HCT116 (cell line): ENCODE results near the gene PTX4.

Source experiments
- CEBPB ChIP-seq: IDR thresholded peaks from 2 replicates; pipeline ENCODE4 v1.6.1; 2012; ENCODE audit warnings: low read depth
- EZH2 ChIP-seq: fragments of 200-600 bp; sonication (generic); IDR thresholded peaks from 2 replicates; pipeline ENCODE4 v1.6.1; 2017; ENCODE audit warnings: antibody characterized with exemption, mixed run types
- EZH2phosphoT487 ChIP-seq: fragments of 200-600 bp; IDR thresholded peaks from 2 replicates; pipeline ENCODE4 v1.6.1; 2018; ENCODE audit warnings: antibody characterized with exemption, borderline replicate concordance
- JUND ChIP-seq: IDR thresholded peaks from 2 replicates; pipeline ENCODE4 v1.6.1; 2012
- POLR2A ChIP-seq: IDR thresholded peaks from 2 replicates; pipeline ENCODE4 v1.7.0; 2011; ENCODE audit warnings: borderline replicate concordance; ENCODE audit not compliant: insufficient read depth, insufficient read length; ENCODE audit errors: extremely low read depth
- POLR2AphosphoS5 ChIP-seq: IDR thresholded peaks from 2 replicates; pipeline ENCODE4 v1.6.1; 2011; ENCODE audit warnings: mild to moderate bottlenecking, low read depth, low read length, moderate library complexity
- TF ChIP-seq, protein P1 (sequence below), 3 experiments: fragments of 200-600 bp in 1 of 3; sonication (generic) in 1 of 3; IDR thresholded peaks in 2 of 3; conservative IDR thresholded peaks in 1 of 3; 2 replicates each; pipeline ENCODE4 v1.5.1; 2012 to 2017; ENCODE audit warnings: low read depth in 2 of 3, low read length in 2 of 3, antibody characterized with exemption in 1 of 3, borderline replicate concordance in 1 of 3, control low read depth in 1 of 3, mild to moderate bottlenecking in 1 of 3, mixed read lengths in 1 of 3, mixed run types in 1 of 3, moderate library complexity in 1 of 3; ENCODE audit not compliant: insufficient read depth in 1 of 3
- TF ChIP-seq, protein P2 (sequence below): IDR thresholded peaks from 2 replicates; pipeline ENCODE4 v1.6.1; 2011; ENCODE audit warnings: mild to moderate bottlenecking, low read length, moderate library complexity; ENCODE audit not compliant: insufficient replicate concordance; ENCODE audit errors: extremely low read depth

DNA sequence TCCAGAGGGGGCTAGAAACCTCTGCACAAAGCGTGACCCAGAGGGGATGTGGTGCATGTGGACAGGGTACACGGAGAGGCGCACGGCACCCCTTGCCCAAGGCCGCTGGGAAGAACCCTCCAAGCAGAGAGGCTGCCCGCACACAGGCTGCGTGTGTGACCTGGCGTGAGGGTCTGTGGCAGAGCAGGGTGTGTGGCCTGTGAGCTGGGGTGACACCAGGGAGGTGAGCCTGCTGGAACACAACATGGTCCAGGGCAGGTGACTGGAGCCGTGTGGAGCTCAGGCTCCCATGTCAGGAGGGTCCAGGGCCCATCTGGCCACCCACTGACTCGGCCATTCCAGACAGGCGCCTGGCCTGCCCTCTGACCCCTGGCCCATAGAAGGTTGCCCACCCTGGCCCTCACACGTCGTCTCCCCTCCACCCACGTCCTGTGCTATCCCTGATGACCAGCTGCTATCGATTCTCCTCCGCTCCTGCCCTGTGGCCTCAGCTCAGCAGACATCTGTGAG, 29.9 kb upstream of the PTX4 start:
- TF ChIP-seq, protein P1, sequence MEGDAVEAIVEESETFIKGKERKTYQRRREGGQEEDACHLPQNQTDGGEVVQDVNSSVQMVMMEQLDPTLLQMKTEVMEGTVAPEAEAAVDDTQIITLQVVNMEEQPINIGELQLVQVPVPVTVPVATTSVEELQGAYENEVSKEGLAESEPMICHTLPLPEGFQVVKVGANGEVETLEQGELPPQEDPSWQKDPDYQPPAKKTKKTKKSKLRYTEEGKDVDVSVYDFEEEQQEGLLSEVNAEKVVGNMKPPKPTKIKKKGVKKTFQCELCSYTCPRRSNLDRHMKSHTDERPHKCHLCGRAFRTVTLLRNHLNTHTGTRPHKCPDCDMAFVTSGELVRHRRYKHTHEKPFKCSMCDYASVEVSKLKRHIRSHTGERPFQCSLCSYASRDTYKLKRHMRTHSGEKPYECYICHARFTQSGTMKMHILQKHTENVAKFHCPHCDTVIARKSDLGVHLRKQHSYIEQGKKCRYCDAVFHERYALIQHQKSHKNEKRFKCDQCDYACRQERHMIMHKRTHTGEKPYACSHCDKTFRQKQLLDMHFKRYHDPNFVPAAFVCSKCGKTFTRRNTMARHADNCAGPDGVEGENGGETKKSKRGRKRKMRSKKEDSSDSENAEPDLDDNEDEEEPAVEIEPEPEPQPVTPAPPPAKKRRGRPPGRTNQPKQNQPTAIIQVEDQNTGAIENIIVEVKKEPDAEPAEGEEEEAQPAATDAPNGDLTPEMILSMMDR (IDR thresholded peaks at IDR 0.05 in 2 of 3, conservative IDR thresholded peaks at IDR 0.05 in 1 of 3; ENCODE audit: borderline replicate concordance in 1 of 3, insufficient read depth in 1 of 3, low read depth in 2 of 3, low read length in 2 of 3), result no peak
- TF ChIP-seq POLR2AphosphoS5, result no peak
- TF ChIP-seq, protein P2, sequence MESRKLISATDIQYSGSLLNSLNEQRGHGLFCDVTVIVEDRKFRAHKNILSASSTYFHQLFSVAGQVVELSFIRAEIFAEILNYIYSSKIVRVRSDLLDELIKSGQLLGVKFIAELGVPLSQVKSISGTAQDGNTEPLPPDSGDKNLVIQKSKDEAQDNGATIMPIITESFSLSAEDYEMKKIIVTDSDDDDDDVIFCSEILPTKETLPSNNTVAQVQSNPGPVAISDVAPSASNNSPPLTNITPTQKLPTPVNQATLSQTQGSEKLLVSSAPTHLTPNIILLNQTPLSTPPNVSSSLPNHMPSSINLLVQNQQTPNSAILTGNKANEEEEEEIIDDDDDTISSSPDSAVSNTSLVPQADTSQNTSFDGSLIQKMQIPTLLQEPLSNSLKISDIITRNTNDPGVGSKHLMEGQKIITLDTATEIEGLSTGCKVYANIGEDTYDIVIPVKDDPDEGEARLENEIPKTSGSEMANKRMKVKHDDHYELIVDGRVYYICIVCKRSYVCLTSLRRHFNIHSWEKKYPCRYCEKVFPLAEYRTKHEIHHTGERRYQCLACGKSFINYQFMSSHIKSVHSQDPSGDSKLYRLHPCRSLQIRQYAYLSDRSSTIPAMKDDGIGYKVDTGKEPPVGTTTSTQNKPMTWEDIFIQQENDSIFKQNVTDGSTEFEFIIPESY, result no peak
- no peak for TF ChIP-seq POLR2A
- no peak for TF ChIP-seq JUND
- TF ChIP-seq EZH2, result no peak
- TF ChIP-seq EZH2phosphoT487, result no peak
- TF ChIP-seq CEBPB, result no peak
